ENCODE results near the gene SMG7. TPM values are rescaled to one million over a fixed set of nuclear protein-coding genes. Genes with fewer than 3 reads are reported as not detected.

SMG7 gene
- total RNA-seq, 1 experiment from 2014 or later = 35.5 TPM

- in situ Hi-C loops (cut with HindIII; ENCODE audit: low pct_unique_long_range_greater_than_20kb, low sequenced_read_pairs) = no loop called here
- no peak for DNase-seq (ENCODE audit: low read depth)
Measured at GRCh38 chr1:183497218-183497617, 24.9 kb downstream of the SMG7 start.

DNA sequence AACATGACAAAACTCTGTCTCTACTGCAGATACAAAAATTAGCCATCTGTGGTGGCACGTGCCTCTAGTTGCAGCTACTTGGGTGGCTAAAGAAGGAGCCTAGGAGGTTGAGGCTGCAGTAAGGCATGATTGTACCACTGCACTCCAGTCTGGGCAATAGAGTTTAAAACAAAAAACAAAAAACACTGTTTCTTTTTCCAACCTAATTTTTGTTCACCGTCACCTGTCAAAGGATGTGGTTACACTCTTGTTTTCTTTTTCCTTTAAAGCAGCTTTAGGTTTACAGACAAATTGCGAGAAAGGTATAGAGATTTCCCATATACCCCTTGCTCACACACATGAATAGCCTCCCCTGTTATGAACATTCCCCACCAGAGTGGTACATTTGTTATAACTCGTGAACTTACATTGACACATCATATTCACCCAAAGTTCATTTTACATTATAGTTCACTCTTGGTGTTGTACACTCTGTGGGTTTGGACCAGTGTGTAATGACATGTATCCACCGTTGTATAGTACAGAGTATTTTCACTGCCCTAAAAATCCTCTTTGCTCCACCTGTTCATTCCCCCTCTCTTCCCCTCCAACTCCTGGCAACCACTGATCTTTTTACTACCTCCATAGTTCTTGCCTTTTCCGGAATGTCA lies 26.2 kb downstream of the SMG7 start:
- in situ Hi-C loops (cut with HindIII; ENCODE audit: low pct_unique_long_range_greater_than_20kb, low sequenced_read_pairs) = no loop called here
- no peak for DNase-seq (ENCODE audit: low read depth)

GRCh38 chr1:183505454-183506089 lies 33.3 kb downstream of the SMG7 start:
- DNase-seq (ENCODE audit: low read depth) = no peak
- in situ Hi-C loops (cut with HindIII; ENCODE audit: low pct_unique_long_range_greater_than_20kb, low sequenced_read_pairs) = no loop called here

- no peak for DNase-seq (ENCODE audit: low read depth)
- in situ Hi-C loops (cut with HindIII; ENCODE audit: low pct_unique_long_range_greater_than_20kb, low sequenced_read_pairs) = no loop called here
Measured at GRCh38 chr1:183506561-183506960, 34.3 kb downstream of the SMG7 start.

DNA sequence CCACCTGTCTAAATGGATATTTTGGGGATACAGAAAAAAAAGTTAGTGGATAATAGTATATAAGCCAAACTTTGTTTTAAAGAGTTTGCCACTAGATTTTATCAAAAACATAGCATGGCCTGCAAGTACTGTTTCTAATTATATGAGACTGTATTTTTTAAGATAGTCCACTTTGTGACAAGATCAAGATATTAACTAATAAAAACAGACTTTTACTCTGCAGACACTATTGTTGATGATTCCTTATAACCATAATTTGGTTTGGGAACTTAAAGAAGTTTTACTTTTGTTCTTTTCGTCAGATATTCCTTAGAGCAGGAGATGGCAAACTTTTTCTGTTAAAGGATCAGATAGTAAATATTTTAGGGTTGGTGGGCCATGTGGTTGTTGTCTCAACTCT lies 36.4 kb downstream of the SMG7 start:
- in situ Hi-C loops (cut with HindIII; ENCODE audit: low pct_unique_long_range_greater_than_20kb, low sequenced_read_pairs) = no loop called here
- no peak for DNase-seq (ENCODE audit: low read depth)

DNA sequence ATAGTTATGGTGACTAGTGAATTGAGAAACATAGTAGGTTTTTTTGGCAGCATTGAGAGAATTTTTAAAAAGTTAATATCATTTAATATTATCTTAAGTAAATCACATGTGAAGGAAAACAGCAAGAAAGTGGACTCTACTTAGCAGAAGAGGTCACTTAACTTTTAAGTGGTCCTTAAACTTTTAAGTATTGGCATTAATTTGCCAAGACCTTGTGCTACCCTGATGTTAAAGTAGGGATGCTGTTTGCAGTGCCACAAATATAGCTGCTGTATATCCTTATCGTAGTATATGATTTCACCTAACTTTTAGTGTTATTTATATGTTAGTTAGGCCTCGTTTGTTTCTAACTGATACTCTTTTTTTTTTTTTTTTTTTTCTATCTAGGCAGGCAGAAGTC lies 40.2 kb downstream of the SMG7 start:
- DNase-seq (ENCODE audit: low read depth) = no peak
- in situ Hi-C loops (cut with HindIII; ENCODE audit: low pct_unique_long_range_greater_than_20kb, low sequenced_read_pairs) = no loop called here

DNA sequence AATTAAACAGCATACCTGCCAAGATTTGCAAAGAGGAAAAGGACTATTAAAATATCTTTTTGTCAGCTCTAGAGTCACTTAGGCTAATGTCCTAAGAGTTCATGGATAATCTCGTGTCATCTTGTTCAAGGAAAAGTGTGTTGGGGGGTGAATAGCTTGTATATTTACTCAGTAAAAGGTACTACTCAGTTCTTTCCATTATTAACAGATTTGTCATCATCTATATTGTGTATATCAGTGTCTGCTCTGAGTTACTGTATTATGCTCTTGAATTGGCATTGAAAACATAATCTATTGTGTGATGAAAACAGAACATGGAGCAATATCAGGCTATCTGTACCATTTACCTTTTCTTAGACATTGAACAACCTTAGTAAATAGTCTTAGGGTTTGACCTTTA lies 41.9 kb downstream of the SMG7 start:
- no peak for DNase-seq (ENCODE audit: low read depth)
- in situ Hi-C loops (cut with HindIII; ENCODE audit: low pct_unique_long_range_greater_than_20kb, low sequenced_read_pairs) = no loop called here

GRCh38 chr1:183515002-183515689 lies 42.8 kb downstream of the SMG7 start:
- peak; percentile 50 for DNase-seq (ENCODE audit: low read depth)
- in situ Hi-C loops (cut with HindIII; ENCODE audit: low pct_unique_long_range_greater_than_20kb, low sequenced_read_pairs) = no loop called here

DNA sequence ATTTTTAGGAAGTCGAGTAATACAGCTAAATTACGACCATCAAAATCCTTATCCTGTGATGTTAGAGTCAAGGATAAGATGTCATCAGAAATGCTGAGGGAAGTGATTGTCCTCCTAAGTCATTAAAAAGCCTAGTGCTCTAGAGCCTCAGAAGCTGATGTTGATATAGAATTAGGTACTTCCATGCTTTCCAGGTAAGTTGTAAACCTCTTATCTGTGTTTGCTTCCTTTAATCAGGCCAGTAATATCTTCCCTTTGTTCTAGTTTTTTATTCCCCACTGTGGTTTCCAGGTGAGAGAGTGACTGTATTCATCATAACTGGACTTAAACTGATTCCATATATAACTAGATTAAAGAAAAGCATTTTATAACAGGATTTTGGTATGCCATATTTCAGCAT lies 44.4 kb downstream of the SMG7 start:
- no peak for DNase-seq (ENCODE audit: low read depth)
- in situ Hi-C loops (cut with HindIII; ENCODE audit: low pct_unique_long_range_greater_than_20kb, low sequenced_read_pairs) = no loop called here

DNA sequence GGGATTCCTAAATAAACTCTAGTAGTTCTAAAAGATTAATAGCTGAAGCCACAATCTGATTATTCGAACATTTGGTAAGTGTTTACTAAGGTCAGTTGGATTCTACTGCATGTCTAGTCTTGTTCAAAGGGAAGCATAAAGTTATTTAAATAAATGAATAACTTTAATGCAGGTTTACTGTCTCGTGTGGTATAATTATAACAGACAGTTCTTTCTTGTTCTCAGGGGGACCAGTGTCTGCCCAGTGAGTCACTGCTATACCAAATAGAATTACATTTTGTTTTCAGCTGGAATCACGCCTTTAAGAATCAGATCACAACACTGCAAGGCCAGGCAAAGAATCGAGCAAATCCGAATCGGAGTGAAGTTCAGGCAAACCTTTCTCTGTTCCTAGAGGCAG lies 45.1 kb downstream of the SMG7 start:
- in situ Hi-C loops (cut with HindIII; ENCODE audit: low pct_unique_long_range_greater_than_20kb, low sequenced_read_pairs) = no loop called here

GRCh38 chr1:183520379-183520778 lies 48.1 kb downstream of the SMG7 start:
- DNase-seq (ENCODE audit: low read depth) = no peak
- in situ Hi-C loops (cut with HindIII; ENCODE audit: low pct_unique_long_range_greater_than_20kb, low sequenced_read_pairs) = no loop called here

More for the DNA sequence above, 45.1 kb downstream of the SMG7 start:
- DNase-seq (ENCODE audit: low read depth) = peak; percentile 25

- in situ Hi-C loops (cut with HindIII; ENCODE audit: low pct_unique_long_range_greater_than_20kb, low sequenced_read_pairs) = no loop called here
Measured at GRCh38 chr1:183522104-183522503, 49.8 kb downstream of the SMG7 start.

DNA sequence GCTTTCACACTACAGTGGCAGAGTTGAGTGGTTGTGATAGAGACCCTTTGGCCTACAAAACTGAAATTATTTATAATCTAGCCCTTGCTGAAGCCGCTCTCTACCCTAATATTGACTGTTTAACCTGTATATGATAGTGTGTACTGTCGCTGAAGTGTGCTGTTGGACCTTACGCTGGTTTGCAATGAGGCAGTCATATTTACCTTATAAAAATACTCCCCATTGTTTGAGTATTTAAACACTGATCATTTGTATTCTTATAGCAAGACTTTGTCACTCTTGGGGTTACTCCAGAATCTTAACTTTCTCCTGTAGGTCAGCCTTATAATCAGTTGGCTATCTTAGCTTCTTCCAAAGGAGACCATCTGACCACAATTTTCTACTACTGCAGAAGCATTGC lies 56.3 kb downstream of the SMG7 start:
- in situ Hi-C loops (cut with HindIII; ENCODE audit: low pct_unique_long_range_greater_than_20kb, low sequenced_read_pairs) = no loop called here
- no peak for DNase-seq (ENCODE audit: low read depth)

More at GRCh38 chr1:183522104-183522503, 49.8 kb downstream of the SMG7 start:
- DNase-seq (ENCODE audit: low read depth) = no peak

- DNase-seq (ENCODE audit: low read depth) = no peak
- in situ Hi-C loops (cut with HindIII; ENCODE audit: low pct_unique_long_range_greater_than_20kb, low sequenced_read_pairs) = no loop called here
Measured at GRCh38 chr1:183533617-183534174, 61.4 kb downstream of the SMG7 start.

GRCh38 chr1:183537405-183537804 lies 65.1 kb downstream of the SMG7 start:
- DNase-seq (ENCODE audit: low read depth) = no peak
- in situ Hi-C loops (cut with HindIII; ENCODE audit: low pct_unique_long_range_greater_than_20kb, low sequenced_read_pairs) = no loop called here

GRCh38 chr1:183543619-183544204 lies 71.4 kb downstream of the SMG7 start:
- peak; percentile 59 for DNase-seq (ENCODE audit: low read depth)
- in situ Hi-C loops (cut with HindIII; ENCODE audit: low pct_unique_long_range_greater_than_20kb, low sequenced_read_pairs) = no loop called here

DNA sequence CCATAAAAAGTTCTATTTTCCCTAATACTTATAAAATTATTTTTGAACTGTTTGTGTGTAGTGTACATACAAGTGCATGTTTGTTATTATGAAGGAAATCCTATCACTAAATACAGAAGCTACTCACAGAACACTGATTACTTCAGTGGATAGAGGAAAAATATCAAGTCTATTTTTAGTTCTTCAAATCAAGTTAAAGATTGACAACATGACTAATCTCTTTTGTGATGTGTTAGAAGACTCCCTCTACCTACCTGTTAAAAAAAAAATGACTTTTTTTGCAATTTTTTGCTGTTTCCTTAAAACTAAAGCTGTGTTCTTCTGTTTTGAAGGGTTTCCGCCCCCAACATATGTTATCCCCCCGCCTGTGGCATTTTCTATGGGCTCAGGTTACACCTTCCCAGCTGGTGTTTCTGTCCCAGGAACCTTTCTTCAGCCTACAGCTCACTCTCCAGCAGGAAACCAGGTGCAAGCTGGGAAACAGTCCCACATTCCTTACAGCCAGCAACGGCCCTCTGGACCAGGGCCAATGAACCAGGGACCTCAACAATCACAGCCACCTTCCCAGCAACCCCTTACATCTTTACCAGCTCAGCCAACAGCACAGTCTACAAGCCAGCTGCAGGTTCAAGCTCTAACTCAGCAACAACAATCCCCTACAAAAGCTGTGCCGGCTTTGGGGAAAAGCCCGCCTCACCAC lies 72.4 kb downstream of the SMG7 start:
- peak; percentile 58 for DNase-seq (ENCODE audit: low read depth)
- in situ Hi-C loops (cut with HindIII; ENCODE audit: low pct_unique_long_range_greater_than_20kb, low sequenced_read_pairs) = no loop called here

GRCh38 chr1:183546427-183546826 lies 74.1 kb downstream of the SMG7 start:
- in situ Hi-C loops (cut with HindIII; ENCODE audit: low pct_unique_long_range_greater_than_20kb, low sequenced_read_pairs) = no loop called here

More at GRCh38 chr1:183546427-183546826, 74.1 kb downstream of the SMG7 start:
- DNase-seq (ENCODE audit: low read depth) = no peak

Data from Caki2 (cell line).